HL-60 (cell line): ENCODE data around the gene RIN3.
A peak's percentile ranks its signal among the peaks of the same experiment; 100 is the strongest.

Experiments
- CTCF ChIP-seq: IDR thresholded peaks from one replicate; pipeline ENCODE4 v1.5.1; 2011; ENCODE audit warnings: low read length, control low read depth, inconsistent platforms; ENCODE audit not compliant: insufficient read depth
- GABPA ChIP-seq: IDR thresholded peaks from 2 replicates; pipeline ENCODE4 v1.6.1; 2012; ENCODE audit warnings: low read depth
- POLR2AphosphoS5 ChIP-seq: IDR thresholded peaks from 2 replicates; pipeline ENCODE4 v1.6.1; 2012; ENCODE audit warnings: low read depth
- REST ChIP-seq: IDR thresholded peaks from 2 replicates; pipeline ENCODE4 v1.6.1; 2012; ENCODE audit warnings: low read depth; ENCODE audit not compliant: insufficient replicate concordance
- SPI1 ChIP-seq: IDR thresholded peaks from 2 replicates; pipeline ENCODE4 v1.6.1; 2012; ENCODE audit warnings: low read depth, mild to moderate bottlenecking, borderline replicate concordance

- no peak for TF ChIP-seq GABPA
- peak; percentile 10 for TF ChIP-seq REST
- TF ChIP-seq CTCF: no peak
- TF ChIP-seq POLR2AphosphoS5: peak; percentile 70
- TF ChIP-seq SPI1: no peak
Observed at GRCh38 chr14:92513204-92513965, at the start of gene RIN3.
